HCT116 (cell line): Measurements from ENCODE around the gene RNF130.

Experiments used
- POLR2A ChIP-seq: IDR thresholded peaks from 2 replicates; pipeline ENCODE4 v1.7.0; 2011; ENCODE audit warnings: borderline replicate concordance; ENCODE audit not compliant: insufficient read depth, insufficient read length; ENCODE audit errors: extremely low read depth
- TF ChIP-seq, protein P1 (sequence below), 3 experiments: fragments of 200-600 bp in 1 of 3; sonication (generic) in 1 of 3; IDR thresholded peaks in 2 of 3; conservative IDR thresholded peaks in 1 of 3; 2 replicates each; pipeline ENCODE4 v1.5.1; 2012 to 2017; ENCODE audit warnings: low read depth in 2 of 3, low read length in 2 of 3, antibody characterized with exemption in 1 of 3, borderline replicate concordance in 1 of 3, control low read depth in 1 of 3, mild to moderate bottlenecking in 1 of 3, mixed read lengths in 1 of 3, mixed run types in 1 of 3, moderate library complexity in 1 of 3; ENCODE audit not compliant: insufficient read depth in 1 of 3

GRCh38 chr5:180097926-180098325 is 26.4 kb upstream of the RNF130 start:
- TF ChIP-seq, protein P1, sequence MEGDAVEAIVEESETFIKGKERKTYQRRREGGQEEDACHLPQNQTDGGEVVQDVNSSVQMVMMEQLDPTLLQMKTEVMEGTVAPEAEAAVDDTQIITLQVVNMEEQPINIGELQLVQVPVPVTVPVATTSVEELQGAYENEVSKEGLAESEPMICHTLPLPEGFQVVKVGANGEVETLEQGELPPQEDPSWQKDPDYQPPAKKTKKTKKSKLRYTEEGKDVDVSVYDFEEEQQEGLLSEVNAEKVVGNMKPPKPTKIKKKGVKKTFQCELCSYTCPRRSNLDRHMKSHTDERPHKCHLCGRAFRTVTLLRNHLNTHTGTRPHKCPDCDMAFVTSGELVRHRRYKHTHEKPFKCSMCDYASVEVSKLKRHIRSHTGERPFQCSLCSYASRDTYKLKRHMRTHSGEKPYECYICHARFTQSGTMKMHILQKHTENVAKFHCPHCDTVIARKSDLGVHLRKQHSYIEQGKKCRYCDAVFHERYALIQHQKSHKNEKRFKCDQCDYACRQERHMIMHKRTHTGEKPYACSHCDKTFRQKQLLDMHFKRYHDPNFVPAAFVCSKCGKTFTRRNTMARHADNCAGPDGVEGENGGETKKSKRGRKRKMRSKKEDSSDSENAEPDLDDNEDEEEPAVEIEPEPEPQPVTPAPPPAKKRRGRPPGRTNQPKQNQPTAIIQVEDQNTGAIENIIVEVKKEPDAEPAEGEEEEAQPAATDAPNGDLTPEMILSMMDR (IDR thresholded peaks at IDR 0.05 in 2 of 3, conservative IDR thresholded peaks at IDR 0.05 in 1 of 3; ENCODE audit: borderline replicate concordance in 1 of 3, insufficient read depth in 1 of 3, low read depth in 2 of 3, low read length in 2 of 3): no peak
- no peak for TF ChIP-seq POLR2A
